Liver (tissue), 9 donors: ENCODE measurements around the gene TMEM82. TPM values are rescaled to one million over a fixed set of nuclear protein-coding genes. Genes with fewer than 3 reads are reported as not detected.

Experiments
- DNase-seq: peaks from one replicate; pipeline ENCODE4 v3.0.0-alpha.2; 2017; ENCODE audit warnings: low spot score
- H3K27ac ChIP-seq, 2 donors: one replicate each; pipeline ENCODE4 v1.7.0; 2013; ENCODE audit warnings: inconsistent platforms in 2 of 2, low read length in 2 of 2, control low read depth in 1 of 2, low read depth in 1 of 2, mild to moderate bottlenecking in 1 of 2
- H3K27me3 ChIP-seq, 4 donors: one replicate each; pipeline versions ENCODE4 v1.6.1 to v1.7.0; 2013; ENCODE audit warnings: low read length in 3 of 4, inconsistent platforms in 1 of 4, mild to moderate bottlenecking in 1 of 4, moderate library complexity in 1 of 4; ENCODE audit not compliant: control insufficient read depth in 4 of 4, insufficient read depth in 4 of 4
- H3K36me3 ChIP-seq, 4 donors: one replicate each; pipeline versions ENCODE4 v1.6.1 to v1.7.0; 2013; ENCODE audit warnings: low read length in 3 of 4, mild to moderate bottlenecking in 3 of 4, low read depth in 1 of 4, moderate library complexity in 1 of 4; ENCODE audit not compliant: control insufficient read depth in 4 of 4, insufficient read depth in 3 of 4
- H3K4me1 ChIP-seq, 4 donors: one replicate each; pipeline versions ENCODE4 v1.6.1 to v1.7.0; 2013; ENCODE audit warnings: low read length in 3 of 4, mild to moderate bottlenecking in 3 of 4, moderate library complexity in 1 of 4; ENCODE audit not compliant: control insufficient read depth in 4 of 4, insufficient read depth in 4 of 4
- H3K4me3 ChIP-seq, 3 donors: one replicate each; pipeline versions ENCODE4 v1.6.1 to v1.7.0; 2013; ENCODE audit warnings: low read length in 3 of 3, control low read depth in 1 of 3, low read depth in 1 of 3, mild to moderate bottlenecking in 1 of 3
- H3K9ac ChIP-seq, 2 donors: one replicate each; pipeline ENCODE4 v1.7.0; 2013; ENCODE audit warnings: low read length in 2 of 2, mild to moderate bottlenecking in 2 of 2, moderate library complexity in 2 of 2, control low read depth in 1 of 2, low read depth in 1 of 2
- H3K9me3 ChIP-seq, 4 donors: one replicate each; pipeline versions ENCODE4 v1.6.1 to v1.7.0; 2013; ENCODE audit warnings: low read length in 3 of 4; ENCODE audit not compliant: control insufficient read depth in 4 of 4
- ATF3 ChIP-seq: IDR thresholded peaks from 2 replicates; pipeline ENCODE4 v1.6.1; 2016; ENCODE audit warnings: antibody characterized with exemption
- EGR1 ChIP-seq, 2 donors: IDR thresholded peaks; 2 replicates each; pipeline ENCODE4 v1.6.1; 2016 to 2018; ENCODE audit warnings: antibody characterized with exemption in 2 of 2, low read depth in 2 of 2
- FOXA1 ChIP-seq: IDR thresholded peaks from 2 replicates; pipeline ENCODE4 v1.6.1; 2016; ENCODE audit warnings: antibody characterized with exemption
- GABPA ChIP-seq, 2 donors: IDR thresholded peaks in 1 of 2; conservative IDR thresholded peaks in 1 of 2; 2 replicates each; pipeline ENCODE4 v1.6.1; 2016; ENCODE audit warnings: antibody characterized with exemption in 2 of 2, mild to moderate bottlenecking in 1 of 2, moderate library complexity in 1 of 2
- HNF4A ChIP-seq, 2 donors: conservative IDR thresholded peaks; 2 replicates each; pipeline ENCODE4 v1.6.1; 2016; ENCODE audit warnings: antibody characterized with exemption in 2 of 2, mild to moderate bottlenecking in 2 of 2
- HNF4G ChIP-seq: IDR thresholded peaks from 2 replicates; pipeline ENCODE4 v1.6.1; 2016; ENCODE audit warnings: antibody characterized with exemption
- JUND ChIP-seq, 2 donors: IDR thresholded peaks; 2 replicates each; pipeline ENCODE4 v1.6.1; 2016; ENCODE audit warnings: antibody characterized with exemption in 2 of 2
- RAD21 ChIP-seq, 2 donors: IDR thresholded peaks; 2 replicates each; pipeline ENCODE4 v1.6.1; 2016; ENCODE audit warnings: antibody characterized with exemption in 2 of 2, mild to moderate bottlenecking in 2 of 2
- REST ChIP-seq: IDR thresholded peaks from 2 replicates; pipeline ENCODE4 v1.6.1; 2016; ENCODE audit warnings: antibody characterized with exemption, mild to moderate bottlenecking
- SP1 ChIP-seq: IDR thresholded peaks from 2 replicates; pipeline ENCODE4 v1.6.1; 2018; ENCODE audit warnings: antibody characterized with exemption, mild to moderate bottlenecking
- TAF1 ChIP-seq: conservative IDR thresholded peaks from 2 replicates; pipeline ENCODE4 v1.6.1; 2016; ENCODE audit warnings: antibody characterized with exemption, mild to moderate bottlenecking
- ZBTB33 ChIP-seq: IDR thresholded peaks from 2 replicates; pipeline ENCODE4 v1.6.1; 2016; ENCODE audit warnings: antibody characterized with exemption
- WGBS: extraction: QIAGEN DNeasy Blood & Tissue Kit; methylation state at CpG from one replicate; pipeline ENCODE4 v1.1.7; 2013; 5-methylcytosine and 5-hydroxymethylcytosine counted together
- polyA plus RNA-seq, 2 donors: library from polyadenylated mRNA; stranded (reverse) in 1 of 2; unstranded in 1 of 2; fragments of 200-250 nt in 1 of 2; fragments of >200 nt in 1 of 2; fragmentation: Nextera tagmentation in 1 of 2; extraction: Ambion mirVana in 1 of 2; gene quantifications; one replicate each; pipeline versions ENCODE4 v1.2.1 to v1.2.3, GENCODE V29; 2013 to 2015
- total RNA-seq, 2 donors: library from RNA; depleted of rRNA; stranded (reverse); fragments of >200 nt; gene quantifications; one replicate each; pipeline ENCODE4 v1.2.3, GENCODE V29; 2014
- TF ChIP-seq, protein P1 (sequence below): fragments of 150-350 bp; IDR thresholded peaks from 2 replicates; pipeline ENCODE4 v1.5.1; 2017; ENCODE audit warnings: improper control_type of control experiment, low read depth, low read length; ENCODE audit not compliant: missing input control
- donor health status: healthy.
- donor health status: healthy.
- donor health status: healthy.
- donor health status: healthy.
- donor health status: healthy.

The TMEM82 gene
- total and polyA plus RNA-seq, 4 donors = 5.6 to 26.3 (median 13.4) TPM

DNA sequence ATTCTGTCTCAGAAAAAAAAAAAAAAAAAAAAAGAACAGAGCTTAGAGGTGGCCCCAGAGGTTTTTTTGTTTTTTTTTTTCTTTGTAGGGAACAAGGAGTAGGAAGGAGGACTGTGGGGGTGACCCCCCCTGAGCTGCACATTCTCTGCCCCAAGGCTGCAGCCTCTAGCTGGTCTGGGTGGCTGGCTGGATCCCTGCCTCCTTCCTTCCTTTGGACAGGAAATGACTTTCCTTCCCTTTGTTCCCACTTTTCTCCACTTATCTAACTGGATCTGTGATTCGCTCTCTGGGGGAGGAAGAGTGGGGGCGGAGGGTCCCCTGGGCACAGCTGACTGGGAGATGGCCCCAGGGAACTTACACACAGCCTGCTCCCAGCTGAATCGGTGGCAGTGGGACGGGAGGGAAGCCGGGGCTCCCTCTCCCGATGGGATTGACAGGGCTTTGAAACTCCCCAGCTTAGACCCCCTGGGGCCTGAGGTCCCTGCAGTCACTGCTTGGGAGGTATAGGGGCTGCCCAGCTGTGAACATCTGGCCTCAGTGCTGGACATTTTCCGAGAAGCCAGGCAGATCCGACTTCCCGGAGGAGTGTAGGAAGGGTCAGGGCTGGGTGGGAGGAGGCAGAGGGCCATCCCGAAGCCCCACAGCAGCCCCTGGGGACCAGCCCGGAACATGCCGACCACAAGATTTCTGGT, 18.4 kb downstream of the TMEM82 start:
- Histone ChIP-seq H3K4me3 (no peak overlapping the region), H3K4me1 (peaks cover 0 to 6% (median 5%) of the 10 kb centered on the region in 4 donors), H3K9me3 (no peaks in the 10 kb centered on the region), H3K9ac (no peak overlapping the region), H3K36me3 (peaks cover 0 to 4% (median 0%) of the 10 kb centered on the region in 4 donors), H3K27ac (peak overlapping the region; percentile 37 to 63), H3K27me3 (no peaks in the 10 kb centered on the region)
- WGBS = 66% methylated on average over 12 of the region's 12 CpGs
- no peak for TF ChIP-seq HNF4G
- TF ChIP-seq SP1 = no peak
- TF ChIP-seq REST = no peak
- no peak for TF ChIP-seq RAD21 (IDR thresholded peaks at IDR 0.05)
- TF ChIP-seq HNF4A (conservative IDR thresholded peaks at IDR 0.05) = no peak
- TF ChIP-seq, protein P1, sequence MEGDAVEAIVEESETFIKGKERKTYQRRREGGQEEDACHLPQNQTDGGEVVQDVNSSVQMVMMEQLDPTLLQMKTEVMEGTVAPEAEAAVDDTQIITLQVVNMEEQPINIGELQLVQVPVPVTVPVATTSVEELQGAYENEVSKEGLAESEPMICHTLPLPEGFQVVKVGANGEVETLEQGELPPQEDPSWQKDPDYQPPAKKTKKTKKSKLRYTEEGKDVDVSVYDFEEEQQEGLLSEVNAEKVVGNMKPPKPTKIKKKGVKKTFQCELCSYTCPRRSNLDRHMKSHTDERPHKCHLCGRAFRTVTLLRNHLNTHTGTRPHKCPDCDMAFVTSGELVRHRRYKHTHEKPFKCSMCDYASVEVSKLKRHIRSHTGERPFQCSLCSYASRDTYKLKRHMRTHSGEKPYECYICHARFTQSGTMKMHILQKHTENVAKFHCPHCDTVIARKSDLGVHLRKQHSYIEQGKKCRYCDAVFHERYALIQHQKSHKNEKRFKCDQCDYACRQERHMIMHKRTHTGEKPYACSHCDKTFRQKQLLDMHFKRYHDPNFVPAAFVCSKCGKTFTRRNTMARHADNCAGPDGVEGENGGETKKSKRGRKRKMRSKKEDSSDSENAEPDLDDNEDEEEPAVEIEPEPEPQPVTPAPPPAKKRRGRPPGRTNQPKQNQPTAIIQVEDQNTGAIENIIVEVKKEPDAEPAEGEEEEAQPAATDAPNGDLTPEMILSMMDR = no peak
- no peak for TF ChIP-seq FOXA1
- no peak for TF ChIP-seq EGR1 (IDR thresholded peaks at IDR 0.05; ENCODE audit: low read depth in 2 of 2)
- TF ChIP-seq GABPA (IDR thresholded peaks at IDR 0.05 in 1 of 2, conservative IDR thresholded peaks at IDR 0.05 in 1 of 2) = no peak
- no peak for TF ChIP-seq ATF3
- TF ChIP-seq TAF1 = no peak
- TF ChIP-seq ZBTB33 = no peak
- no peak for TF ChIP-seq JUND (IDR thresholded peaks at IDR 0.05)
- no peak for DNase-seq
